Uterus (tissue), 4 donors: ENCODE data around the gene FRK. TPM values are rescaled to one million over a fixed set of nuclear protein-coding genes. Genes with fewer than 3 reads are reported as not detected.

Experiments used
- DNase-seq, 2 donors: peaks; one replicate each; pipeline ENCODE4 v3.0.0-alpha.2; 2019 to 2020
- H3K27ac ChIP-seq, 2 donors: fragments of 200-600 bp; sonication (generic); 1 replicate in 1 of 2; 2 replicates in 1 of 2; pipeline ENCODE4 v1.5.1; 2016 to 2018
- H3K27me3 ChIP-seq, 2 donors: fragments of 200-600 bp; sonication (generic); one replicate each; pipeline ENCODE4 v1.5.1; 2018 to 2019; ENCODE audit warnings: control low read depth in 1 of 2
- H3K36me3 ChIP-seq, 2 donors: fragments of 200-600 bp; sonication (generic); one replicate each; pipeline ENCODE4 v1.5.1; 2019; ENCODE audit warnings: control low read depth in 1 of 2
- H3K4me1 ChIP-seq, 2 donors: fragments of 200-600 bp; sonication (generic); one replicate each; pipeline ENCODE4 v1.5.1; 2018 to 2019; ENCODE audit warnings: control low read depth in 1 of 2
- H3K4me3 ChIP-seq, 2 donors: fragments of 200-600 bp; sonication (generic); 1 replicate in 1 of 2; 2 replicates in 1 of 2; pipeline ENCODE4 v1.5.1; 2018 to 2019; ENCODE audit warnings: mild to moderate bottlenecking in 1 of 2
- H3K9me3 ChIP-seq, 2 donors: fragments of 200-600 bp; sonication (generic); one replicate each; pipeline ENCODE4 v1.5.1; 2019; ENCODE audit warnings: control low read depth in 1 of 2
- CTCF ChIP-seq, 4 experiments: fragments of 200-600 bp in 2 of 4; fragments of 450-650 bp in 2 of 4; sonication (generic) in 2 of 4; IDR thresholded peaks; one replicate each; pipeline ENCODE4 v1.5.1; 2016 to 2019; ENCODE audit warnings: antibody characterized with exemption in 4 of 4, mild to moderate bottlenecking in 2 of 4, moderate library complexity in 1 of 4
- POLR2A ChIP-seq, 2 donors: fragments of 450-650 bp; IDR thresholded peaks; one replicate each; pipeline ENCODE4 v1.6.1; 2016; ENCODE audit warnings: antibody characterized with exemption in 2 of 2, mild to moderate bottlenecking in 1 of 2, moderate library complexity in 1 of 2
- intact Hi-C: fragments of 100-400 bp; cut with DNase I; formaldehyde crosslinking; loops from one replicate; pipeline ENCODE4 v1.15.1; 2023; ENCODE audit warnings: low total_unique reads
- total RNA-seq, 4 donors: library from RNA; depleted of rRNA in 3 of 4; stranded (reverse); fragments of >200 nt in 3 of 4; gene quantifications; one replicate each; pipeline versions ENCODE4 v1.1.0 to v1.2.4, GENCODE V29; 2014 to 2023
- donor health status: DM: yes; HTN: yes; CAD: no.

Gene FRK
- total RNA-seq, 4 donors from 2014 or later: 1.8 to 8.2 (median 2.3) TPM

- Histone ChIP-seq H3K4me1 (no peaks in the 10 kb centered on the region), H3K4me3 (no peak overlapping the region), H3K27ac (no peak overlapping the region), H3K36me3 (no peaks in the 10 kb centered on the region), H3K27me3 (no peaks in the 10 kb centered on the region), H3K9me3 (no peaks in the 10 kb centered on the region)
- TF ChIP-seq POLR2A (IDR thresholded peaks at IDR 0.05) (no peak), CTCF (IDR thresholded peaks at IDR 0.05) (no peak)
- intact Hi-C loops: no loop called here
- no peak for DNase-seq
These were observed 42.2 kb upstream of the FRK start for GRCh38 chr6:116102873-116103272.

- no peak for DNase-seq
- Histone ChIP-seq H3K27me3 (no peaks in the 10 kb centered on the region), H3K36me3 (no peaks in the 10 kb centered on the region), H3K4me1 (no peaks in the 10 kb centered on the region), H3K4me3 (peak overlapping the region; percentile 60 to 84), H3K27ac (peak overlapping the region; percentile 86 to 96), H3K9me3 (no peaks in the 10 kb centered on the region)
- intact Hi-C loops: no loop called here
- TF ChIP-seq CTCF (IDR thresholded peaks at IDR 0.05) (no peak), POLR2A (IDR thresholded peaks at IDR 0.05) (no peak)
These were observed 41.1 kb upstream of the FRK start for GRCh38 chr6:116101790-116102189.

GRCh38 chr6:116101302-116101718 is 40.6 kb upstream of the FRK start:
- peak overlapping the region; percentile 86 to 96 for H3K27ac ChIP-seq
- no peak for DNase-seq
- no peaks in the 10 kb centered on the region for H3K36me3 ChIP-seq
- no peaks in the 10 kb centered on the region for H3K4me1 ChIP-seq
- H3K27me3 ChIP-seq: no peaks in the 10 kb centered on the region
- intact Hi-C loops: no loop called here
- TF ChIP-seq POLR2A (IDR thresholded peaks at IDR 0.05) (no peak), CTCF (IDR thresholded peaks at IDR 0.05) (no peak)
- H3K9me3 ChIP-seq: no peaks in the 10 kb centered on the region
- H3K4me3 ChIP-seq: peak overlapping the region; percentile 60 to 84

GRCh38 chr6:116100419-116101301 is 40.0 kb upstream of the FRK start, which contains the start of gene NT5DC1:
Gene NT5DC1, plus strand, starts transcription at chr6:116100853. Its CDS starts 78 bp downstream, at chr6:116100931.
- peak; percentile 75 to 79 for DNase-seq
- Histone ChIP-seq H3K4me3 (peak within 1 kb of the TSS; percentile 60 to 84), H3K27me3 (no peaks in the 10 kb centered on the region), H3K27ac (peak within 1 kb of the TSS; percentile 86 to 96), H3K4me1 (no peaks in the 10 kb centered on the region), H3K36me3 (no peaks in the 10 kb centered on the region), H3K9me3 (no peaks in the 10 kb centered on the region)
- peak in 1 of 2 donors; percentile 72 for TF ChIP-seq POLR2A (IDR thresholded peaks at IDR 0.05)
- TF ChIP-seq CTCF (IDR thresholded peaks at IDR 0.05): peak in 3 of 4 experiments; percentile 23 to 47 (median 41)
- intact Hi-C loops: no loop called here

- DNase-seq: no peak
- intact Hi-C loops: no loop called here
- H3K27me3 ChIP-seq: no peaks in the 10 kb centered on the region
- TF ChIP-seq CTCF (IDR thresholded peaks at IDR 0.05): no peak
- no peak for TF ChIP-seq POLR2A (IDR thresholded peaks at IDR 0.05)
- H3K4me3 ChIP-seq: no peak overlapping the region
- H3K36me3 ChIP-seq: no peaks in the 10 kb centered on the region
- H3K27ac ChIP-seq: no peak overlapping the region
- no peaks in the 10 kb centered on the region for H3K4me1 ChIP-seq
- no peaks in the 10 kb centered on the region for H3K9me3 ChIP-seq
These were observed 38.3 kb upstream of the FRK start for GRCh38 chr6:116099036-116099435.
